ENCODE data around the gene TMEM272. TPM values are rescaled to one million over a fixed set of nuclear protein-coding genes. Genes with fewer than 3 reads are reported as not detected.

TMEM272 gene
- total and polyA plus RNA-seq, 2 experiments from 2014 or later: not detected

GRCh38 chr13:51820016-51820597, 24.9 kb downstream of the TMEM272 start:
- no peaks in the 10 kb centered on the region for H3K9me2 ChIP-seq (ENCODE audit: insufficient read depth)
- DNase-seq: no peak
- H3K27ac ChIP-seq: no peak overlapping the region
- H4K20me1 ChIP-seq (ENCODE audit: insufficient read depth): no peaks in the 10 kb centered on the region
- WGBS, 2 experiments (ENCODE audit: low coverage in 1 of 2, low lambda C conversion rate in 2 of 2, missing lambda C conversion rate in 2 of 2): 45 to 47% methylated on average over 4 of the region's 4 CpGs
- H3K36me3 ChIP-seq (ENCODE audit: low read depth): no peaks in the 10 kb centered on the region
- H3K9me3 ChIP-seq (ENCODE audit: low read depth): no peaks in the 10 kb centered on the region
- peaks cover 2% of the 10 kb centered on the region; the same call in 1 of the 2 replicates for H3F3A ChIP-seq (ENCODE audit: insufficient read depth)
- no peak overlapping the region for H3K4me2 ChIP-seq (ENCODE audit: unreplicated experiment)
- no peak overlapping the region for H2AFZ ChIP-seq
- peaks cover 4% of the 10 kb centered on the region for H3K4me1 ChIP-seq (ENCODE audit: insufficient read depth)
- in situ Hi-C loops (cut with MboI): loop anchor here (10.0 kb wide), 1 partner anchor 315 kb away; no protein-coding TSS in a partner anchor
- H3K79me2 ChIP-seq (ENCODE audit: insufficient read depth): no peaks in the 10 kb centered on the region
- TF ChIP-seq EZH2phosphoT487 (IDR thresholded peaks at IDR 0.05; ENCODE audit: insufficient read depth, low read depth) (no peak), EZH2 (IDR thresholded peaks at IDR 0.05; ENCODE audit: insufficient read depth, poor library complexity, severe bottlenecking) (no peak)
- peaks cover 49% of the 10 kb centered on the region for H3K27me3 ChIP-seq (replicated peaks; ENCODE audit: insufficient read depth)
- H3K4me3 ChIP-seq: no peak overlapping the region
- no peak overlapping the region for H3K9ac ChIP-seq

GRCh38 chr13:51819544-51819943, 25.4 kb downstream of the TMEM272 start:
- Histone ChIP-seq H3K9ac (no peak overlapping the region), H3K27me3 (replicated peaks; ENCODE audit: insufficient read depth) (peaks cover 49% of the 10 kb centered on the region), H3K4me1 (ENCODE audit: insufficient read depth) (no peaks in the 10 kb centered on the region), H3K9me2 (ENCODE audit: insufficient read depth) (no peaks in the 10 kb centered on the region), H3K9me3 (ENCODE audit: low read depth) (no peaks in the 10 kb centered on the region), H3K36me3 (ENCODE audit: low read depth) (no peaks in the 10 kb centered on the region), H3K4me2 (ENCODE audit: unreplicated experiment) (no peak overlapping the region), H3F3A (ENCODE audit: insufficient read depth) (no peaks in the 10 kb centered on the region), H2AFZ (no peak overlapping the region), H4K20me1 (ENCODE audit: insufficient read depth) (no peaks in the 10 kb centered on the region), H3K27ac (no peak overlapping the region), H3K79me2 (ENCODE audit: insufficient read depth) (no peaks in the 10 kb centered on the region), H3K4me3 (no peak overlapping the region)
- in situ Hi-C loops (cut with MboI): no loop called here
- DNase-seq: no peak
- 88 to 92% methylated on average over 3 of the region's 3 CpGs for WGBS, 2 experiments (ENCODE audit: low coverage in 1 of 2, low lambda C conversion rate in 2 of 2, missing lambda C conversion rate in 2 of 2)
- TF ChIP-seq EZH2phosphoT487 (IDR thresholded peaks at IDR 0.05; ENCODE audit: insufficient read depth, low read depth): no peak

GRCh38 chr13:51818781-51819511, 26.0 kb downstream of the TMEM272 start:
- in situ Hi-C loops (cut with MboI): no loop called here

DNA sequence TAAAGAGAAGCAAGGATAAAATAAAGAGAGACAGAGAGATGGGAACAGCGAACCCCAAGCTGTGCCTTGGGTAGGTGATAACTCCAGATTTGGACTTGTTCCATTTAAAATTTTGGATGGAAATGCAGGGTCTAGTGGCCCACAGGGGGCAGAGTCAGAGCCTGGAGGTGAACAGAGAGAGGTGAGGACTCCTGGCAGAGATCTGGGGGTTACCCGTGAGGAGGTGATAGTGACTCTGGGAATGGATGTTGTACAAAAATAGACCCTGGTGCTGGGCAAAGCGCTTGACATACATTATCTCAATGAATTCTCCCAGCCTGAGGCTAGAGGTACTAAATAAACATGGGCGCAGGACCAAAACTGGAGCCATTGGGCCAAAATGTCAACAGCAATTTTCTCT, 26.7 kb downstream of the TMEM272 start:
- TF ChIP-seq EZH2 (IDR thresholded peaks at IDR 0.05; ENCODE audit: insufficient read depth, poor library complexity, severe bottlenecking): no peak
- TF ChIP-seq EZH2phosphoT487 (IDR thresholded peaks at IDR 0.05; ENCODE audit: insufficient read depth, low read depth): no peak
- Histone ChIP-seq H4K20me1 (ENCODE audit: insufficient read depth) (no peaks in the 10 kb centered on the region), H3K9me3 (ENCODE audit: low read depth) (no peaks in the 10 kb centered on the region), H3K4me1 (ENCODE audit: insufficient read depth) (no peaks in the 10 kb centered on the region), H3K79me2 (ENCODE audit: insufficient read depth) (no peaks in the 10 kb centered on the region), H3K9me2 (ENCODE audit: insufficient read depth) (no peaks in the 10 kb centered on the region), H3K36me3 (ENCODE audit: low read depth) (no peaks in the 10 kb centered on the region), H3K9ac (no peak overlapping the region), H3K4me2 (ENCODE audit: unreplicated experiment) (no peak overlapping the region), H2AFZ (no peak overlapping the region), H3K27ac (no peak overlapping the region), H3K4me3 (no peak overlapping the region), H3F3A (ENCODE audit: insufficient read depth) (no peaks in the 10 kb centered on the region), H3K27me3 (replicated peaks; ENCODE audit: insufficient read depth) (peaks cover 47% of the 10 kb centered on the region)
- in situ Hi-C loops (cut with MboI): no loop called here
- 79 to 84% methylated on average over 4 of the region's 4 CpGs for WGBS, 2 experiments (ENCODE audit: low coverage in 1 of 2, low lambda C conversion rate in 2 of 2, missing lambda C conversion rate in 2 of 2)
- DNase-seq: no peak

More at GRCh38 chr13:51818781-51819511, 26.0 kb downstream of the TMEM272 start:
- H2AFZ ChIP-seq: no peak overlapping the region
- peaks cover 49% of the 10 kb centered on the region for H3K27me3 ChIP-seq (replicated peaks; ENCODE audit: insufficient read depth)
- no peaks in the 10 kb centered on the region for H3K9me3 ChIP-seq (ENCODE audit: low read depth)
- H3K27ac ChIP-seq: no peak overlapping the region
- no peaks in the 10 kb centered on the region for H4K20me1 ChIP-seq (ENCODE audit: insufficient read depth)
- 60 to 65% methylated on average over 9 of the region's 9 CpGs for WGBS, 2 experiments (ENCODE audit: low coverage in 1 of 2, low lambda C conversion rate in 2 of 2, missing lambda C conversion rate in 2 of 2)
- no peak for TF ChIP-seq EZH2phosphoT487 (IDR thresholded peaks at IDR 0.05; ENCODE audit: insufficient read depth, low read depth)
- TF ChIP-seq EZH2 (IDR thresholded peaks at IDR 0.05; ENCODE audit: insufficient read depth, poor library complexity, severe bottlenecking): no peak
- DNase-seq: peak; percentile 62
- H3K4me2 ChIP-seq (ENCODE audit: unreplicated experiment): no peak overlapping the region
- no peaks in the 10 kb centered on the region for H3F3A ChIP-seq (ENCODE audit: insufficient read depth)
- H3K9me2 ChIP-seq (ENCODE audit: insufficient read depth): no peaks in the 10 kb centered on the region
- H3K4me1 ChIP-seq (ENCODE audit: insufficient read depth): no peaks in the 10 kb centered on the region
- H3K4me3 ChIP-seq: no peak overlapping the region
- H3K36me3 ChIP-seq (ENCODE audit: low read depth): no peaks in the 10 kb centered on the region
- no peaks in the 10 kb centered on the region for H3K79me2 ChIP-seq (ENCODE audit: insufficient read depth)
- H3K9ac ChIP-seq: no peak overlapping the region
